CD14-positive monocyte (primary cell): ENCODE results near the gene PCP2. TPM values are rescaled to one million over a fixed set of nuclear protein-coding genes. Genes with fewer than 3 reads are reported as not detected.
A peak's percentile ranks its signal among the peaks of the same experiment; 100 is the strongest.

Experiments used
- DNase-seq, 3 donors: peaks; one replicate each; pipeline ENCODE4 v3.0.0-alpha.2; 2011 to 2022
- H2AFZ ChIP-seq: 2 replicates; pipeline ENCODE4 v1.6.0; 2012; ENCODE audit warnings: mild to moderate bottlenecking, low read depth, low read length, inconsistent platforms; ENCODE audit not compliant: insufficient read depth, poor library complexity, severe bottlenecking
- H3K27ac ChIP-seq, 2 donors: 1 replicate in 1 of 2; 2 replicates in 1 of 2; pipeline ENCODE4 v1.5.1; 2012 to 2013; ENCODE audit warnings: low read length in 2 of 2, control low read depth in 1 of 2, inconsistent platforms in 1 of 2, low read depth in 1 of 2, mild to moderate bottlenecking in 1 of 2
- H3K27me3 ChIP-seq, 2 donors: one replicate each; pipeline versions ENCODE4 v1.6.0 to v1.6.1; 2011 to 2013; ENCODE audit warnings: low read length in 2 of 2; ENCODE audit not compliant: control insufficient read depth in 2 of 2, insufficient read depth in 2 of 2
- H3K36me3 ChIP-seq, 2 donors: replicated peaks in 1 of 2; 1 replicate in 1 of 2; 2 replicates in 1 of 2; pipeline versions ENCODE4 v1.5.1 to v1.6.1; 2012 to 2013; ENCODE audit warnings: low read length in 2 of 2, control low read depth in 1 of 2, inconsistent platforms in 1 of 2, mild to moderate bottlenecking in 1 of 2; ENCODE audit not compliant: insufficient read depth in 2 of 2, control insufficient read depth in 1 of 2
- H3K4me1 ChIP-seq, 2 donors: 1 replicate in 1 of 2; 2 replicates in 1 of 2; pipeline versions ENCODE4 v1.5.1 to v1.6.1; 2012 to 2013; ENCODE audit warnings: low read length in 2 of 2, control low read depth in 1 of 2, inconsistent platforms in 1 of 2, mild to moderate bottlenecking in 1 of 2, moderate library complexity in 1 of 2; ENCODE audit not compliant: insufficient read depth in 2 of 2, control insufficient read depth in 1 of 2
- H3K4me2 ChIP-seq: replicated peaks from 2 replicates; pipeline ENCODE3; 2012; ENCODE audit warnings: low read length, moderate library complexity, mild to moderate bottlenecking; ENCODE audit not compliant: poor library complexity, severe bottlenecking; ENCODE audit errors: extremely low read depth
- H3K4me3 ChIP-seq, 3 experiments: fragments of 200-600 bp in 1 of 3; sonication (generic) in 1 of 3; replicated peaks in 1 of 3; 1 replicate in 2 of 3; 2 replicates in 1 of 3; pipeline ENCODE4 v1.5.1; 2011 to 2013; ENCODE audit warnings: low read length in 3 of 3, mild to moderate bottlenecking in 3 of 3, control low read depth in 2 of 3, low read depth in 2 of 3, inconsistent platforms in 1 of 3, moderate library complexity in 1 of 3
- H3K79me2 ChIP-seq: 2 replicates; pipeline ENCODE4 v1.6.0; 2012; ENCODE audit warnings: mild to moderate bottlenecking, control low read depth, inconsistent platforms, low read length, moderate library complexity; ENCODE audit not compliant: insufficient read depth
- H3K9ac ChIP-seq: 2 replicates; pipeline ENCODE4 v1.6.0; 2017; ENCODE audit warnings: low read length, mild to moderate bottlenecking; ENCODE audit not compliant: insufficient read depth, poor library complexity, severe bottlenecking
- H3K9me3 ChIP-seq, 2 donors: replicated peaks in 1 of 2; 1 replicate in 1 of 2; 2 replicates in 1 of 2; pipeline versions ENCODE4 v1.5.1 to v1.6.1; 2012 to 2013; ENCODE audit warnings: low read length in 2 of 2, control low read depth in 1 of 2; ENCODE audit not compliant: control insufficient read depth in 1 of 2, insufficient read depth in 1 of 2
- H4K20me1 ChIP-seq: 2 replicates; pipeline ENCODE4 v1.6.0; 2012; ENCODE audit warnings: mild to moderate bottlenecking, low read length, control low read depth, moderate library complexity; ENCODE audit not compliant: insufficient read depth
- H3K27ac Mint-ChIP-seq, 7 donors: one replicate each; pipeline ENCODE4 v1.8.0; 2020; ENCODE audit warnings: mild to moderate bottlenecking in 7 of 7, mixed read lengths in 7 of 7, moderate library complexity in 6 of 7, inconsistent platforms in 2 of 7
- H3K27me3 Mint-ChIP-seq, 3 donors: one replicate each; pipeline ENCODE4 v1.8.0; 2021 to 2022; ENCODE audit warnings: low read depth in 3 of 3, mild to moderate bottlenecking in 3 of 3, mixed read lengths in 3 of 3, moderate library complexity in 3 of 3, inconsistent platforms in 1 of 3
- H3K36me3 Mint-ChIP-seq, 2 donors: one replicate each; pipeline ENCODE4 v1.8.0; 2020; ENCODE audit warnings: mixed read lengths in 2 of 2, inconsistent platforms in 1 of 2, mild to moderate bottlenecking in 1 of 2
- H3K4me1 Mint-ChIP-seq: one replicate; pipeline ENCODE4 v1.8.0; 2020; ENCODE audit warnings: mild to moderate bottlenecking, mixed read lengths
- H3K4me3 Mint-ChIP-seq, 2 donors: one replicate each; pipeline ENCODE4 v1.8.0; 2020; ENCODE audit warnings: mild to moderate bottlenecking in 2 of 2, mixed read lengths in 2 of 2, moderate library complexity in 1 of 2
- H3K9me3 Mint-ChIP-seq, 7 donors: one replicate each; pipeline ENCODE4 v1.8.0; 2020 to 2022; ENCODE audit warnings: mixed read lengths in 7 of 7, mild to moderate bottlenecking in 6 of 7, moderate library complexity in 6 of 7, inconsistent platforms in 2 of 7
- WGBS: methylation state at CpG from one replicate; pipeline ENCODE4 v1.1.5; 2013; ENCODE audit warnings: missing lambda C conversion rate; ENCODE audit not compliant: insufficient coverage; 5-methylcytosine and 5-hydroxymethylcytosine counted together
- intact Hi-C, 2 donors: fragments of 100-400 bp; cut with micrococcal nuclease; formaldehyde crosslinking; loops; one replicate each; pipeline versions ENCODE4 v1.15.0 to v1.15.1; 2023
- polyA plus RNA-seq, 3 donors: library from polyadenylated mRNA; depleted of rRNA in 1 of 3; unstranded in 2 of 3; stranded (reverse) in 1 of 3; fragments of 300-500 nt in 2 of 3; fragments of >200 nt in 1 of 3; fragmentation: Illumina TruSeq in 2 of 3; gene quantifications; 1 replicate in 2 of 3; 2 replicates in 1 of 3; pipeline ENCODE4 v1.2.3, GENCODE V29; 2012 to 2021
- TF ChIP-seq, protein P1 (sequence below): fragments of 200-600 bp; IDR thresholded peaks from one replicate; pipeline ENCODE4 v1.8.0; 2022; ENCODE audit warnings: antibody characterized with exemption, mild to moderate bottlenecking

The PCP2 gene
- polyA plus RNA-seq, 3 donors = 1.8 TPM; not detected in 2

DNA sequence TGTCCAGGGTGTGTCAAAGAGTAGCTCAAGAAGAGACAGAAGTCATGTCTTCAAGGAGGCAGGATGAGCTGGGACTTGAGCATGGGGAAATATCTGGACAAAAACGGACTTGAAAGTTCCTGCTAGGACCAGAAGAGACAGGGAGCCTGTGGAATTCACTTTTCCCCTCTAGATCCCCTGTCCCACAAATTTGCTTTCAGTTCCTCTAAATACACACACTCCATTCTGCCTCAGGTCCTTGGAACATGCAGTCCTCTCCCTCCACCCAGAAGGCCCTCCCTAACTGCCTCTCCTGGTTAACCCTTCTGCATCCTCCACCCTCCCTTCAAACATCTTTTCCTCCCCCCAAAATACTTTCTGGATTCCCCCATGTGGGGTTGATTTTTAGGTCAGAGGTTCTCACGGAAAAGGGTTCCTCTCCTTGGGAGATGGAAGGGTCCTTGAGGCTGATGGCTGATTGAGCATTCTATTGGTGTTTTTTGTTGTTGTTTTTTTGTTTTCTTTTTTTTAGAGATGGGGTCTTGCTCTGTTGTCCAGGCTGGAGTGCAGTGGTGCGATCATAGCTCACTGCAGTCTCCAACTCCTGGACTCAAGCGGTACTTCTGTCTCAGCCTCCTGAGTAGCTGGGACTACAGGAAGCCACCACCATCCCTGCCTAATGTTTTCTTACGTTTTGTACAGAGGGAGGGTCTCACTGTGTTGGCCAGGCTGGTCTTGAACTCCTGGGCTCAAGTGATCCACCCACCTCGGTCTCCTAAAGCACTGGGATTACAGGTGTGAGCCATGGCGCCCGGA, 28.4 kb upstream of the PCP2 start:
- Histone ChIP-seq H2AFZ (no peak overlapping the region), H3K4me3 (no peak overlapping the region), H3K27ac (no peak overlapping the region), H3K27me3 (no peaks in the 10 kb centered on the region), H3K9ac (no peak overlapping the region), H3K79me2 (no peaks in the 10 kb centered on the region), H3K4me1 (peaks cover 32 to 44% of the 10 kb centered on the region in 2 donors), H3K4me2 (no peak overlapping the region), H4K20me1 (no peaks in the 10 kb centered on the region), H3K9me3 (no peaks in the 10 kb centered on the region), H3K36me3 (no peaks in the 10 kb centered on the region)
- Mint-ChIP-seq H3K9me3 (peaks cover 0 to 1% (median 0%) of the 10 kb centered on the region in 7 donors), H3K36me3 (no peaks in the 10 kb centered on the region), H3K4me1 (peaks cover 33% of the 10 kb centered on the region), H3K27ac (peak overlapping the region in 2 of 7 donors; percentile 25 to 80), H3K4me3 (no peak overlapping the region), H3K27me3 (peaks cover 0 to 10% (median 0%) of the 10 kb centered on the region in 3 donors)
- 100% methylated on average over 3 of the region's 8 CpGs for WGBS
- intact Hi-C loops = no loop called here
- DNase-seq = no peak
- TF ChIP-seq, protein P1, sequence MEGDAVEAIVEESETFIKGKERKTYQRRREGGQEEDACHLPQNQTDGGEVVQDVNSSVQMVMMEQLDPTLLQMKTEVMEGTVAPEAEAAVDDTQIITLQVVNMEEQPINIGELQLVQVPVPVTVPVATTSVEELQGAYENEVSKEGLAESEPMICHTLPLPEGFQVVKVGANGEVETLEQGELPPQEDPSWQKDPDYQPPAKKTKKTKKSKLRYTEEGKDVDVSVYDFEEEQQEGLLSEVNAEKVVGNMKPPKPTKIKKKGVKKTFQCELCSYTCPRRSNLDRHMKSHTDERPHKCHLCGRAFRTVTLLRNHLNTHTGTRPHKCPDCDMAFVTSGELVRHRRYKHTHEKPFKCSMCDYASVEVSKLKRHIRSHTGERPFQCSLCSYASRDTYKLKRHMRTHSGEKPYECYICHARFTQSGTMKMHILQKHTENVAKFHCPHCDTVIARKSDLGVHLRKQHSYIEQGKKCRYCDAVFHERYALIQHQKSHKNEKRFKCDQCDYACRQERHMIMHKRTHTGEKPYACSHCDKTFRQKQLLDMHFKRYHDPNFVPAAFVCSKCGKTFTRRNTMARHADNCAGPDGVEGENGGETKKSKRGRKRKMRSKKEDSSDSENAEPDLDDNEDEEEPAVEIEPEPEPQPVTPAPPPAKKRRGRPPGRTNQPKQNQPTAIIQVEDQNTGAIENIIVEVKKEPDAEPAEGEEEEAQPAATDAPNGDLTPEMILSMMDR = no peak

DNA sequence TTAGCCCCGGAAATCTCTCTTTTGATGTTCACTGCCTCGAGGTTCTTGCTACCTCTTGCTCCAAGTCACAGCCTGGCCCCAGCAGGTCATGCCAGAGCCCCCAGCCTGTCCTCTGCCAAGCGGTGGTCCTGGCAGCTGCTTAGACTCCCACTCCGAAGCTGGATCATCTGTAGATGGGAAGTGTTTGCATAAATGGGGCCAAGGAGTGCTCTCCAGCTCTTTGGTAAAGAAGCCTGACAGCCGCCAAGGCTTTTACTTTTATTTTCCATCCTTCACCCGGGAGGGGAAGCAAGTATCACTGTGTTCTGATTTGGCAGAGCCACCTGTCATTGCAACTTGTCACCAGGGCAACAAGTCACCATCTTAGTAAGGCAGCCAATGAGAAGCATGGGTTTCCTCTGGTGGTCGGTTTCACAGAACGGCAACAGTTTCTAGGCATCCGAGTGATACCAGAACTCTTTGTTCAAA, 24.7 kb upstream of the PCP2 start:
- Histone ChIP-seq H3K9me3 (no peaks in the 10 kb centered on the region), H4K20me1 (no peaks in the 10 kb centered on the region), H3K4me3 (peak overlapping the region in 2 of 3 experiments; percentile 16 to 61), H3K79me2 (no peaks in the 10 kb centered on the region), H3K9ac (peak overlapping the region; percentile 81), H3K27me3 (no peaks in the 10 kb centered on the region), H3K27ac (peak overlapping the region; percentile 99 to 100), H3K36me3 (no peaks in the 10 kb centered on the region), H2AFZ (peak overlapping the region; percentile 49), H3K4me1 (peaks cover 69 to 74% of the 10 kb centered on the region in 2 donors), H3K4me2 (peak overlapping the region; percentile 73)
- WGBS = 0% methylated on average over 4 of the region's 9 CpGs
- TF ChIP-seq, protein P1 = no peak
- Mint-ChIP-seq H3K4me3 (peak overlapping the region; percentile 67 to 73), H3K27me3 (peaks cover 0 to 18% (median 0%) of the 10 kb centered on the region in 3 donors), H3K9me3 (peaks cover 0 to 2% (median 0%) of the 10 kb centered on the region in 7 donors), H3K4me1 (peaks cover 58% of the 10 kb centered on the region), H3K36me3 (no peaks in the 10 kb centered on the region), H3K27ac (peak overlapping the region; percentile 98 to 100 (median 99))
- DNase-seq = peak; percentile 72 to 87 (median 82)
- intact Hi-C loops = loop anchor here (2.0 to 10.0 kb wide), 2 partner anchors 19 to 113 kb away; partner anchors contain the start of gene MCEMP1 (in 1 of the 2)
